Measurements from ENCODE around the gene UBE2D4. TPM values are rescaled to one million over a fixed set of nuclear protein-coding genes. Genes with fewer than 3 reads are reported as not detected.
"Not testable (repeated sequence)": the region's sequence is repeated elsewhere in the genome, so short reads cannot be mapped to it uniquely, and the experiment has no call there.

UBE2D4 gene
- total RNA-seq, 1 experiment from 2014 or later = 5.3 TPM

- not testable (repeated sequence) for H3K4me3 ChIP-seq (ENCODE audit: insufficient read depth, low read depth, low read length); H3K36me3 ChIP-seq (replicated peaks; ENCODE audit: control insufficient read depth, insufficient read depth, low read length); DNase-seq; H3K27me3 ChIP-seq (ENCODE audit: control insufficient read depth, insufficient read depth, low read length)
Measured at GRCh38 chr7:43997532-43997931, 71.3 kb downstream of the UBE2D4 start, which contains the start of gene SPDYE1. Gene SPDYE1 (plus strand): TSS chr7:43997897. CDS start chr7:43999950, 2,053 bp downstream.

Other genes starting within 250 kb of the UBE2D4 start
- 120 and 129 TPM in 2 replicates for gene COA1, start 196.9 kb upstream of the UBE2D4 start, total RNA-seq (2014; rRNA removed; shearing (Covaris generic))
- 18.1 and 23.9 TPM in 2 replicates for gene BLVRA, start 167.8 kb upstream of the UBE2D4 start, total RNA-seq (2014; rRNA removed; shearing (Covaris generic))
- gene MRPS24, start 56.9 kb upstream of the UBE2D4 start, total RNA-seq (2014; rRNA removed; shearing (Covaris generic)) = 138 and 156 TPM in 2 replicates
- 16.2 and 20.8 TPM in 2 replicates for gene URGCP, start 19.8 kb upstream of the UBE2D4 start, total RNA-seq (2014; rRNA removed; shearing (Covaris generic))
- not detected in 2 replicates for gene SPDYE1, start 71.5 kb downstream of the UBE2D4 start, total RNA-seq (2014; rRNA removed; shearing (Covaris generic))
- gene DBNL, start 118.3 kb downstream of the UBE2D4 start, total RNA-seq (2014; rRNA removed; shearing (Covaris generic)) = 43.0 and 63.8 TPM in 2 replicates
- 2.7 and 4.5 TPM in 2 replicates for gene PGAM2, start 139.1 kb downstream of the UBE2D4 start, total RNA-seq (2014; rRNA removed; shearing (Covaris generic))
- 16.9 and 17.0 TPM in 2 replicates for gene POLM, start 156.1 kb downstream of the UBE2D4 start, total RNA-seq (2014; rRNA removed; shearing (Covaris generic))
- gene AEBP1, start 177.9 kb downstream of the UBE2D4 start, total RNA-seq (2014; rRNA removed; shearing (Covaris generic)) = 12.9 and 15.8 TPM in 2 replicates
- 134 and 136 TPM in 2 replicates for gene POLD2, start 197.1 kb downstream of the UBE2D4 start, total RNA-seq (2014; rRNA removed; shearing (Covaris generic))
- gene MYL7, start 214.9 kb downstream of the UBE2D4 start, total RNA-seq (2014; rRNA removed; shearing (Covaris generic)) = 1.4 and 4.7 TPM in 2 replicates

All from H7 (cell line).